ENCODE data around the gene LIN37.

The LIN37 gene

DNA sequence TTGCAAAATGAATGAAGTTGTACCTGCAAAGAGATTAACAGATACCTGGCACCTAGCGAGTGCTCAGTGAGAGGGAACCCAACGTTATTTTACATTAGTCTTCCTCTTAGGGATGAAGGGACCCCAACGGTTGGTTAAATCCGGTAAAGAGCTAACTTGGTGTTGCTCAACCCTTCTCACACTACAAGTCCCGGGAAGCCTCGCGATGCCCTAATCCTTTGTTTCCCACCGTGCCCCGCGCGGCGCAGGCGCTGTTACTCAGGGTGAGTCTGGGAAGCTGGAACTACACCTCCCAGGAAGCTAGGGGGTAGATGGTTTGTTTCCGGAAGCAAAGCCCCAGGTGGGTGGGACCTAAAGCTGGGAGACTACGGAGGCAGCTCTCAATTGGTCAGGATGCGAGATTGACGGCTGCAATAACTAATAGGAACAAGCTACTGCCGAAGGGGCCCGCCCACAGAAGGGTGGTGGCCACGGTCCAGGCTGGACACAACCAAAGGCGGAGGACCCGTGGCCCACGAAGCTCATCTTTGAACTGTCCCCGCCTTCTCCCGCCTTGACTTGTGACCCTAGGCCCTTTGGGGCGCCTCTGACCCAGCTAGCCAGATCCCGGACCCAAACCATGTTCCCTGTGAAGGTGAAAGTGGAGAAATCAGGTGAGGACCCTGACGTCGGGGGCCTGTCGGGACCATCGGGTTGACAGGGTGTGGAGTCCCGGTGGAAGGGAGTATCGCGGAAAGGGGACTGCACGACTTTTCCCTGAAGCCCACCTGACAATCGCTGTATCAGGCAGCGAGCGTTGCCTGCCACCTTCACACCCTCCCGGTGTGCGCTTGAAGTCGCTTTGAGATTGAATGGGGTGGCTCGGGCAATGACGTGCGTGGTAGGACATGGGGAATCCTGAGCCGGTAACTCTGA, at the start of gene LIN37:
TSS of gene LIN37 (plus strand) at position 471 of the 915 bp plus-strand sequence. CDS start at position 620, 149 bp downstream.
- peak; percentile 99 for DNase-seq

DNA sequence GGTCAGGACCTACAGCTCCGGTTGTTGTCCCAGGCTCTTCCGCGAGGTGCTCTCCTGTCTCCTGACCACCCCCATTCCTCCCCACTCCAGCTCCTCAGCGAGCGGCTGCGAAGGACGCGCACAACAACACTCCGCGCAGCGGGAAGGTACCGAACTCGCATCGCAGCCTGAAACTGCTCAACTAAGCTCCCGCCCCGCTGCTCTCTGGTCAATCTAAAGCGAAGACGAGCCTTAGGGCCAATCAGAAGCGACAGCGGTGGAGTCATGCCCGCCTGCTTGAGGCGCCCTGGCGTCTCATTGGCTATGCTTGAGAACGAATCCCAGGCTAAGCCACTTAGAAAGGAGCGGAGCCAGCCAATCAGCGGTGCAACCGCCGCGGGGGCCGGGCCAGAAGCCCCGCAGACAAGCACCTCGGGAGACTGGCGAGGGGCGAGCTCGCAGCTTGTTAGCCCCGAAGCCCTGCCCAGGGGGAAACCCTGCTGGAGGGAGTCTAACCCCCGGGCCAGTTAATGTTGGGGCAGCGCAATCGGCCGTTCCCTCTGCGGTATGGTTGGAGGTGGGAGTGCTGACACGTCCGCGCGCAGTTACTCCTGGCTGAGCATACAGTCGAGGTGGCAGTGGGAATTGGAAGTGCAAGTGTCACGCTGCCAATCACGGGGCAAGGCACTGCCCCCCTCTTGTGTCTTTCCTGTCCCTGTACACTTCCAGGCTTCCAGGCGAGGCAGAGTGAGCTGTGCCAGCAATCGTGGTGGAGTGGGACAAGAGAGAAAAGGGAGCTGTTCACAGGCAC, 46.0 kb upstream of the LIN37 start:
- peak; percentile 95 for DNase-seq

GRCh38 chr19:35703343-35703742, 45.0 kb upstream of the LIN37 start:
- DNase-seq, result no peak

GRCh38 chr19:35704218-35704617, 44.2 kb upstream of the LIN37 start, which contains the start of gene ZBTB32:
ZBTB32 (plus strand) TSS chr19:35704558; CDS start chr19:35714627, 10,069 bp downstream.
- DNase-seq, result no peak

GRCh38 chr19:35708391-35708790, 40.0 kb upstream of the LIN37 start:
- DNase-seq, result no peak

- DNase-seq, result no peak
These were observed 37.3 kb upstream of the LIN37 start for GRCh38 chr19:35710784-35711723.

- peak; percentile 48 for DNase-seq
These were observed 35.5 kb upstream of the LIN37 start for GRCh38 chr19:35712567-35713505.

DNA sequence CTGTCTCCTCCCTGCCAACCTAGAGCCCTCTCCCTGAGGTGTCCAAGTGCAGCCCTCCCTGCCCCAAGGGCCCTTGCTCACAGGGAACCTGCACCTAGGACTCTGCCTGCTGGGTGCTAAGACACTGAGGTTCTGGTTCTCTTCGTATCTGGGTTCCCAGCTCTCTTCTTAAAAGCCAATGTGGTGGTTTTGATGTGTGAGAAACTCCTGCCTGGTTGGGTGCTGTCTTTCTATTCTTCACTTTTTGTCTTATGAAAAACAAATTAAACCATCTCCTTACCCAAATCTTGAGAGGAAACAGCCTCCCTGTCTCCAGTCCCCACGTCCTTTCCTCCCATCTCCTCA, 34.9 kb upstream of the LIN37 start:
- DNase-seq, result no peak

DNA sequence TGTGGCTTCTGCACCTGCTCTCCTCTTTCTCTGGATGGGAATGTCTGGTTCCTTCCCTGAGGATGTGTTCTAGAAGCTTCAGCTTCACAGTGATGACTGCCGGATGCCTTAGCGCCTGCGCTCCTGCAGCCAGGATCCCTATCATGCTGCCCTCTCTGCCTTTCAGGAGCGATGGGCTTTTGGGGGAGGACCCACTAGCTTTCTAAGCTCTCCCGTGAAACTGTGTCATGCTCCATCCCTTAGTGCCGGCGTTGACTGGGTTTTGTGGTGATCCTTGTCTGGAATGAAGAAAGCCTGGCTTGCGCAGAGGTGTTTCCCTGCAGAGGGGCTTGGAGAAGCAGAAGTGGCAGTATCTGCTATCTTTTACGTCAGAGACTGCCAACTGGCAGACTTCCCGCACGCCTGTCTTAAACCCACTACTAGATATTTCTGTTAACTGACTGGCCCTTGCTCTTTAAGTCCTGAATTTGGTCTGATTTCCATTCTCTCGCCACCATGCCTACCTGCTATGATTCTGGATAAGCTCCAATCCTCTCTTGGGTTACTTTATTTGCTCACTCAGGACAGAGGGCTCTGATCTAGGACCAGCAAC, 34.4 kb upstream of the LIN37 start:
- DNase-seq, result no peak

- DNase-seq, result no peak
These were observed 33.6 kb upstream of the LIN37 start for GRCh38 chr19:35714601-35715354.

DNA sequence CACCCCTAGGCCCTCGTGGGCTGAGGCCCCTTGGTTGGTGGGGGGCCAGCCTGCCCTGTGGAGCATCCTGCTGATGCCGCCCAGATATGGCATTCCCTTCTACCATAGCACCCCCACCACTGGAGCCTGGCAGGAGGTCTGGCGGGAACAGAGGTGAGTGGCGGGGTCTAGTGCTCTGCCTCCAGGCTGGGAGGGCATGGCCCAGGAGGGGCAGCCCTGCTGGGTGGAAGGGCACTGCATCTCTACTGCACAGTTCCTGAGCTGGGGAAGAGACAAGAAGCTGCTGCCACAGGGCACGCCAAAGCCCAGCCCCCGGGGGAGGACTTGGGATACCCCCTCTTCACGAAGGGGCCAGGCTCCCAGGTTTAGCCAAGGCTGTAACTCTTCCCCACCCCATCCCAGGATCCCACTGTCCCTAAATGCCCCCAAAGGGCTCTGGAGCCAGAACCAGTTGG, 33.0 kb upstream of the LIN37 start:
- no peak for DNase-seq

GRCh38 chr19:35715981-35716800, 32.2 kb upstream of the LIN37 start:
- no peak for DNase-seq

- DNase-seq, result peak; percentile 98
These were observed 31.3 kb upstream of the LIN37 start for GRCh38 chr19:35716801-35717664.

DNA sequence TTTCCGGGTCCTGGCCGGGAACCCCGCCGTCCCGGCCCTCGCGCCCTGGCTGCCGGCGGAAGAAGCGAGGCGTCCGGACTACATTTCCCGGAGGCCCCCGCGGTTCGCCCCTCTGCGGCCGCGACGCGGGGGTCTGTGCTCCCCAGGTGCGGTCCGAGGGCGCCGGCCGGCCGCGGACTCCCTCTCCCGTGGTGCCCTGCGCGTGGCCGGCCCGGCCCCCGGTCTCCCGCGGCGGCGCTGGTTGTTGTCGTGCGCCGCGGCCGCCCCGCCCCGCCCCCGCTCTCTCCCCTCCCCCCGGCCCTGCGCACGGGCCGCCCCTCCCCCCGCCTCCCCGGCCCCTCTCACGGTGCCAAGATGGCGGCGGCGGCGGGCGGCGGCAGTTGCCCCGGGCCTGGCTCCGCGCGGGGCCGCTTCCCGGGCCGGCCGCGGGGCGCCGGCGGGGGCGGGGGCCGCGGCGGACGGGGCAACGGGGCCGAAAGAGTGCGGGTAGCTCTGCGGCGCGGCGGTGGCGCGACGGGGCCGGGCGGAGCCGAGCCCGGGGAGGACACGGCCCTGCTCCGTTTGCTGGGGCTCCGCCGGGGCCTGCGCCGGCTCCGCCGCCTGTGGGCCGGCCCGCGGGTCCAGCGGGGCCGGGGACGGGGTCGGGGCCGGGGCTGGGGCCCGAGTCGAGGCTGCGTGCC, 30.6 kb upstream of the LIN37 start, which contains the start of gene KMT2B:
TSS of gene KMT2B (plus strand) at position 339 of the 680 bp plus-strand sequence. CDS start at position 355, 16 bp downstream.
- no peak for DNase-seq

- no peak for DNase-seq
These were observed 29.9 kb upstream of the LIN37 start for GRCh38 chr19:35718345-35719041.

DNA sequence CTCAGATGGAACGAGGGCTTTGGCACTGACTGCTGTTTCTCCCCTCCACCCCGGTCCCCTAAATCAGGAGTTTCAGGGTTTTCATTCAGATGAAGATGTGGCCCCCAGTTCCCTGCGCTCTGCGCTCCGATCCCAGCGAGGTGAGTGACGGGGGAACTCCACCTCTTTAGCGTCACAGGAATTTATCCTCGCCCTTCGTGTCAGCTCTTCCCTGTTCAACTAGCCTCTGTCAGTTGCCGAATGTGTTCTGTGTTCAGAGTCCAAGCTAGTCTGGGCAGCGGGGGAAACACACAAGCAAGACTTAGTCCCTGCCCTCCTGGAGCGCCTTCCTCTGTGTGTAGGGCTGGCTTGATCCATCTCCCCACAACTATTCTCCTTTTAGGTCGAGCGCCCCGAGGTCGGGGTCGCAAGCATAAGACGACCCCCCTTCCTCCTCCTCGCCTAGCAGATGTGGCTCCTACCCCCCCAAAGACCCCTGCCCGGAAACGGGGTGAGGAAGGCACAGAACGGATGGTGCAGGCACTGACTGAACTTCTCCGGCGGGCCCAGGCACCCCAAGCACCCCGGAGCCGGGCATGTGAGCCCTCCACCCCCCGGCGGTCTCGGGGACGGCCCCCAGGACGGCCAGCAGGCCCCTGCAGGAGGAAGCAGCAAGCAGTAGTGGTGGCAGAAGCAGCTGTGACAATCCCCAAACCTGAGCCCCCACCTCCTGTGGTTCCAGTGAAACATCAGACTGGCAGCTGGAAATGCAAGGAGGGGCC, 28.8 kb upstream of the LIN37 start:
- no peak for DNase-seq
